SHP77 treated with DMSO at 0.1 percent for 48 hours (cell line): ENCODE data around the gene SLC2A4RG.

ENCODE experiments used
- DNase-seq: peaks from one replicate; lab custom pipeline; 2025; lab: John Stamatoyannopoulos, UW

SLC2A4RG gene

DNA sequence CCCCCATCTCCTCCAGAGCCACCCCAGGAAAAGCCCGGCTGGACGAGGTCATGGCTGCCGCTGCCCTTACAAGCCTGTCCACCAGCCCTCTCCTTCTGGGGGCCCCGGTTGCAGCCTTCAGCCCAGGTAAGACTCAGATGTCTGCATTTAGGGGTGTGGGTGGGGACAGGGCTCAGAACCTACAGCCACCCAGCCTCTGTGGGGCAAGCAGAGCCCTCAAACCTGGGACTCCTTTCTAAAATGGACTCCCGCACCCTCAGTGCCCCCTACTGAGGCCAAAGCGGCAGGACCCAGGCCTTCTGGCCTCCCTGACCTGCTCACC, 1.7 kb downstream of the SLC2A4RG start:
- no peak for DNase-seq

GRCh38 chr20:63741676-63742380, 2.3 kb downstream of the SLC2A4RG start:
- DNase-seq = no peak

DNA sequence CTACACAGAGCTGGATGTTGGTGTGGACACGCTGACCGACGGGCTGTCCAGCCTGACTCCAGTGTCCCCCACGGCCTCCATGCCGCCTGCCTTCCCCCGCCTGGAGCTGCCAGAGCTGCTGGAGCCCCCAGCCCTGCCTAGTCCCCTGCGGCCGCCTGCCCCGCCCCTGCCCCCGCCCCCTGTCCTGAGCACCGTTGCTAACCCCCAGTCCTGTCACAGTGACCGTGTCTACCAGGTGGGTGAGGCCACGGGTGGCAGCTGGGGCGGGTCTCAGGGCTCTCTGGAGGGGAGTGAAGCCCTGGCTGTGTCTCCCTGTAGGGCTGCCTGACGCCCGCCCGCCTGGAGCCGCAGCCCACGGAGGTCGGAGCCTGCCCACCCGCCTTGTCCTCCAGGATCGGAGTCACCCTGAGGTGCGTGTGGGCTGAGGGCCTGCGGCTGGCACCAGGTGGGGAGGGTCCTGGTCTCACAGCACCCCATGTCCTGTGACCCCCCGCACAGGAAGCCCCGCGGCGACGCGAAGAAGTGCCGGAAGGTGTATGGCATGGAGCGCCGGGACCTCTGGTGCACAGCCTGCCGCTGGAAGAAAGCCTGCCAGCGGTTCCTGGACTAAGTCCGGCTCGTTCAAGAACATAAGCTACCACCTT, 2.9 kb downstream of the SLC2A4RG start:
- DNase-seq = no peak

- no peak for DNase-seq
These were observed 3.8 kb downstream of the SLC2A4RG start for GRCh38 chr20:63743210-63743970.

GRCh38 chr20:63744158-63744557, 4.6 kb downstream of the SLC2A4RG start:
- DNase-seq = no peak

DNA sequence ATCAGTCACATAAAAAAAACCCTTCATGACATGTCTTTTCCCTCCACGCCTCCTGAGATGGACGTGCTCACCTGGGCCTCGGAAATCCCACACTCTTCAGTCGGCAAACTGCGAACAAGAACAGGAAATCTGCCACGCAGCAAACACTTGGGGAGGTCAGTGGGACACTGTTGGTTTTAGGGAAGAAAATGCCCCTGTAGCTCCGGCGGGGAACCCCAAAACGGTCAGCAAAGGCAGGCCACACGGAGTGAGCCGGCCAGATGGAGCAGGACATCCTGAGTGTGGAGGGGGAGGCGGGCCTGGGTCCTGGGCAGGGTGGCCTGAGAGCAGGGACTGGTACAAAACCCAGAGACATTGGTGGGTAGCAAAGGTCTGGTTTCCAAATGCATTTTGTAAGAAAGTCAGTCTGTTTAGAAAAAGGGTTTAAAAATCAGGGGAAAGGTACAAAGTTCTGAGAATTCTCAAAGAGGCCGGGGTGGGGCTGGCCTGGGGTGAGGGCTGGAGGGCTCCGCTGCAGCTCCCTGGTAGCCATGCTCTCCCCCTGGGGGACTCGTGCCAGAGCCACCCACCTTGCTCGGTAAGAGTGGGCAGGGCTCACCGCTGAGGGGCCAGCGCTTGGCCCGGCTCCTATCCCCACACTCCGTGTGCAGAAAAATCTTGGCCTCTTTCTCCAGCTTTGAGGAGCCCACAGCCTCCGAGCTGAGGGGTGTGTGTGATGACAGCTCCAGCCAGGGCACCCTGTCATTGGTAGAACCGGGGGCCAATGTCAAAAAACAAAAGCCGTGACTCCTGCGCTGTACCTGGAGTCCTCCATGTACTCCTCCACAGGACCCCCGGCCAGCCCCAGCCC, 5.2 kb downstream of the SLC2A4RG start:
- DNase-seq = no peak

GRCh38 chr20:63745424-63745805, 5.8 kb downstream of the SLC2A4RG start:
- DNase-seq = no peak

- no peak for DNase-seq
These were observed 6.6 kb downstream of the SLC2A4RG start for GRCh38 chr20:63745961-63746731.

DNA sequence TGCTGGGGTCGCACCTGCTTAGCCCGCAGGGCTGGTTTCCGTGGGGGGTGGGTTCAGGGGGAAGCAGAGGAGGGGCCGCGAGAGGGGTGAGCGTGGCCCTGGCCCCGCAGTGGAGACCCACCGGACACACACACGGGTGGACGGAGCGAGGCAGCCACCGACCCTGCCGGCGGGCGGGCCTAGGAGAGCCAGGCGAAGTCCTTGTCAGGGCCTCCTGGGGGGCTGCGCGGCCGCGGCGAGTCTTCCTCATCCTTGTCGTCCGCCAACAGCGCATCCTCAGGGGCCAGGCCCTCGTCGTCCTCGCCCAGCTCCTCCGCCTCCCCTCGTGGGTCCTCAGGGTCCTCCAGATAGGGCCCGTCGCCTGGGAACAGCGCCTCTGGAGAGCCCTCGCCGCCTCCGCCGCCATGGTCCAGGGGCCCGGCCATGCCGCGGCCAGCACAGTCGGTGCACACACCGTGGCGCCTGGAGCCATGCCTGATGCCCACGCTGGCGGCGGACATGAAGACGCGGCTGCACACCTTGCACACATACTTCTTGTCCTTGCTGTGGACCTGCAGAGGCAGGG, 7.3 kb downstream of the SLC2A4RG start:
- no peak for DNase-seq

DNA sequence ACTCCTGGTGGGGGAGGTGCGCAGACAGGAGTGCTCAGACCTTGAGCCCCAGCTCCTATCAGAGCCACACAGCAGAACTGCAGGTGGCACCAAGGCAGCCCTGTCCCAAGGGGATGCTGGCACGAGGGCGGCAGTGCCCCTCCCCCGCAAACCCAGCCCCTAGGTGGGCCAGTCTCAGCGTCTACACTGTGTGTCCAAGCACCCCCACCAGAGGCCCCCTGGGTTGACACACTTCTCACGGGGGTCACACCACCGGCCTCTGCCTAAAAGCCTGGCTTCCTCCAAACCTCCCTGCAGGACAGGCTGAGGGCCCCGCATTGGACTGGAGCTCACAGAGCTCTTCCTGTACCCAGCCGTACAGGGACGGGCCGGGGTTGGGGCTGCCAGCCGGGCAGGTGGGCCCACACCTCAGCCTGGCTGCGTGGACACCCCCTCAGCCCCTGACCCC, 8.1 kb downstream of the SLC2A4RG start:
- DNase-seq = no peak

- no peak for DNase-seq
These were observed 8.7 kb downstream of the SLC2A4RG start for GRCh38 chr20:63748070-63748933.

GRCh38 chr20:63748934-63749270, 9.3 kb downstream of the SLC2A4RG start:
- DNase-seq = no peak

DNA sequence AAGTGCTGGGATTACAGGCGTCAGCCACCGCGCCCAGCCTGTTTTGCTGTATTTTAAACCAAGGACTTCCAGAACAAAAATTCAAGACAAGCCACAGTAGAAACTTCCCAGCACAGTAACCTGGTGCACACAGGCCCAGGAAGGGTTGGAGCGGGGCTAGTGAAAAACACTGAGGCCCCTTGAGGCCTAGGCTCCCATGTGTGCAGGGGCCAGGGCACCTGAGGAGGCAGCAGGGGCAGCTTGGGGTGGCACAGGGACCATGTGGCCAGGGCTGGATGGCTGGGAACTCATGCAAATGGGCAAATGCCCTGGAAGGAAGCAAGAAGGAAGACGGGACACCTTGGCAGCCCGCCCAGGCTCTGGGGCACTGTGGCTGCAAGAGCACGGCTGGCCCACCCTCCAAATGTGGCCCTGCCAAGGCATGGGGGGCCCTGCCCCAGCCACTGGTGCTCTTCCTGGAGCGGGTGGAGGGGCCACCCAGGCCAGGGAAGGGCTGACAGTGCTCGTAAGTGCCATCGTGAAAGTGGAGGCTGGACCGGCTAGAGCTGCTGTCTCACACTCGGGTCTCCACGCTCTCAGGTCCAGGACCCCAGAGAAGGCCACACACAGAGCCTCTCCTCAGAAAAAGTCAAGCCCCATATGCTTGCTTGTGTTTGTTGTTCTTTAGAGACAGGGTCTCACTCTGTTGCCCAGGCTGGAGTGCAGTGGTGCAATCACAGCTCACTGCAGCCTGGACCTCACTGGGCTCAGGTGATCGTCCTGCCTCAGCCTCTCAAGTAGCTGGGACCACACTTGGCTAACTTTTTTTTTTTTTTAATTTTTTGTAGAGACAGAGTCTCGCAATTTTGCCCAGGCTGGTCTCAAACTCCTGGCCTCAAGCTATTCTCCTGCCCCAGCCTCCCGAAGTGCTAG, 10.3 kb downstream of the SLC2A4RG start:
- no peak for DNase-seq

GRCh38 chr20:63750807-63751470, 11.4 kb downstream of the SLC2A4RG start:
- DNase-seq = no peak

DNA sequence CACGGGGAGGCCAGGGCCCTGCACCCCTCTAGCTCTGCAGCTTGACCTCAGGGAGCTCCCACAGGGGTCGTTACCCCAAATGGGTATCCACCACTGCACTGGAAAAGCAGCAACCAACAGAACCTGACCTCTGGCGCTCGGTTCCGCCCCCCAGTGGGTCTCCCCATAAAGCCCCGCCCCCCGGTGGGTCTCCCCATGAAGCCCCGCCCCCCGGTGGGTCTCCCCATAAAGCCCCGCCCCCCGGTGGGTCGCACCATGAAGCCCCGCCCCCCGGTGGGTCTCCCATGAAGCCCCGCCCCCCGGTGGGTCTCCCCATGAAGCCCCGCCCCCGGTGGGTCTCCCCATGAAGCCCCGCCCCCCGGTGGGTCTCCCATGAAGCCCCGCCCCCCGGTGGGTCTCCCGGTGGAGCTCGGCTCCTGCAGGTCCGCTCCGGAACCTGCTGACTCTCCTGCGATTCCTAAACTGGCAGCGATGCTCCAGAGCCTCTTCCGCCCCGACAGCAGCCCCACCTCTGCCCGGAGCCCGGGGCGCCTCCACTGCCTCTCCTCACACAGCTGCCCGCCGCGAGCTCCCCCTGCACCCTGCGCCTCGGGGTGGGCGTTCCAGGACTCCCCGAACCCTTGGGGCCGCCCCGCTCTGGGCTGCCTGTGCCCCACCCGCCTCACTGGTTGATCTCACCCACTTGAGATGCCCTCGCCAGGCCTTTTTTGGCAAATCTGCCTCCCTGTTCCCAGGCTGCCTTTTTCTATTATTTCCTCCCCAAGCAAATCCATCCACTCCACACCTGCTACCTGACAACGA, 12.1 kb downstream of the SLC2A4RG start:
- no peak for DNase-seq

DNA sequence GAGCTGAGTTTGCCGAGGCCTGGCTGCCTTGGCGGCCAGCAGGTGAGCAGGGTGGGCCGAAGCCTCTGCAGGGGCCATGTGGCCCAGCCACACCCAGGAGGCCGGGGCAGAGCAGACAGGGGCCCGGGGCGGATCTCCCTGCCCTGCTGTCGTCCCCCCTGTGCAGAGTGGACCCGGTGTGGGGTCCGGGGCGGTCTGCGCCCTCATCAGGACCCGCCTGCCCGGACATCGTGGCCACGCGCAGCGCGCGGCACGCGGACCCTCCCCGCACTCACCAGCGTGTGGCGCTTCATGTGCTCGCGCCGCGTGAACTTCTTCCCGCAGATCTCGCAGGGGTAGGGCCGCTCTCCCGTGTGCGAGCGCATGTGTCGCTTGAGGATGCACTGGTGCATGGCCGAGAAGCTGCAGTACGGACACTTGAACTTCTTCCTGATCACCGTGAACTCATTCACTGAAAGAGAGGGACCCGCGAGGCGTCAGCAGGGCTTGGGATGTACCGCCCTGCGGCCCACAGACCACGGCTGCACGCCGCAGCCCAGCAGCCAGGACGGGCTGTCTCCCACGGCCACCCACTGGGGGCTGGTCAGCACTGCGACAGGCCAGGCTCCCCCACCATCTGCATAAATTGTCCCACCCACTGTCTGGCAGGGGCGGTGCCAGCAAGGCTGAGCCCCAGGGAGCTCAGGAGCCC, 13.0 kb downstream of the SLC2A4RG start:
- no peak for DNase-seq

- DNase-seq = no peak
These were observed 13.8 kb downstream of the SLC2A4RG start for GRCh38 chr20:63753381-63753780.
